OCI-LY1 (cell line): Measurements from ENCODE around the gene UQCRHL.

Experiments used
- H2AFZ ChIP-seq: fragments of 200-600 bp; sonication (generic), shearing (Covaris generic); 2 replicates; pipeline ENCODE4 v1.6.0; 2014; ENCODE audit warnings: antibody characterized with exemption, mild to moderate bottlenecking, low read length
- H3F3A ChIP-seq: fragments of 200-600 bp; sonication (generic), shearing (Covaris generic); 2 replicates; pipeline ENCODE4 v1.6.0; 2014; ENCODE audit warnings: mild to moderate bottlenecking, antibody characterized with exemption, low read length, moderate library complexity; ENCODE audit not compliant: insufficient read depth
- H3K27ac ChIP-seq: fragments of 200-600 bp; sonication (generic); 2 replicates; pipeline ENCODE4 v1.5.1; 2014; ENCODE audit warnings: low read length, mixed run types, mild to moderate bottlenecking, low read depth; ENCODE audit not compliant: poor library complexity, severe bottlenecking
- H3K27me3 ChIP-seq: fragments of 200-600 bp; sonication (generic); 2 replicates; pipeline ENCODE4 v1.6.0; 2014; ENCODE audit warnings: antibody characterized with exemption, mild to moderate bottlenecking, low read length, moderate library complexity; ENCODE audit not compliant: insufficient read depth
- H3K36me3 ChIP-seq: fragments of 200-600 bp; sonication (generic); 2 replicates; pipeline ENCODE4 v1.6.1; 2014; ENCODE audit warnings: mild to moderate bottlenecking, antibody characterized with exemption, low read length, moderate library complexity, mixed read lengths; ENCODE audit not compliant: insufficient read depth
- H3K4me1 ChIP-seq: fragments of 200-600 bp; sonication (generic); 2 replicates; pipeline ENCODE4 v1.5.1; 2014; ENCODE audit warnings: mild to moderate bottlenecking, low read length, moderate library complexity; ENCODE audit not compliant: insufficient read depth, severe bottlenecking
- H3K4me2 ChIP-seq: fragments of 200-600 bp; sonication (generic), shearing (Covaris generic); 2 replicates; pipeline ENCODE4 v1.6.1; 2014; ENCODE audit warnings: low read length
- H3K4me3 ChIP-seq: fragments of 200-600 bp; sonication (generic); 2 replicates; pipeline ENCODE4 v1.5.1; 2014; ENCODE audit warnings: low read length, low read depth, mild to moderate bottlenecking, mixed read lengths; ENCODE audit not compliant: poor library complexity, severe bottlenecking
- H3K79me2 ChIP-seq: fragments of 200-600 bp; shearing (Covaris generic); 2 replicates; pipeline ENCODE4 v1.6.1; 2016; ENCODE audit warnings: mixed run types, low read length, mixed read lengths; ENCODE audit not compliant: insufficient read depth
- H3K9ac ChIP-seq: fragments of 200-600 bp; sonication (generic), shearing (Covaris generic); 2 replicates; pipeline ENCODE4 v1.6.1; 2014; ENCODE audit warnings: mild to moderate bottlenecking, low read length, mixed read lengths
- H3K9me2 ChIP-seq: fragments of 200-600 bp; sonication (generic), shearing (Covaris generic); 2 replicates; pipeline ENCODE4 v1.6.1; 2014; ENCODE audit warnings: low read depth, mild to moderate bottlenecking, low read length, mixed read lengths
- H3K9me3 ChIP-seq: fragments of 200-600 bp; shearing (Covaris generic); 2 replicates; pipeline ENCODE4 v1.6.1; 2014; ENCODE audit warnings: low read length, mixed read lengths
- H4K20me1 ChIP-seq: fragments of 200-600 bp; sonication (generic), shearing (Covaris generic); 2 replicates; pipeline ENCODE4 v1.6.0; 2016; ENCODE audit warnings: mild to moderate bottlenecking, low read length; ENCODE audit not compliant: insufficient read depth
- CTCF ChIP-seq: fragments of 200-600 bp; sonication (generic), shearing (Covaris generic); IDR thresholded peaks from 2 replicates; pipeline ENCODE4 v1.5.1; 2017; ENCODE audit warnings: mild to moderate bottlenecking, antibody characterized with exemption, low read length, moderate library complexity, mixed read lengths
- EZH2 ChIP-seq: fragments of 200-600 bp; sonication (generic), shearing (Covaris generic); IDR thresholded peaks from 2 replicates; pipeline ENCODE4 v1.8.0; 2017; ENCODE audit warnings: borderline replicate concordance, mixed run types, mild to moderate bottlenecking, antibody characterized with exemption, low read length, moderate library complexity, mixed read lengths

The UQCRHL gene

GRCh38 chr1:15826810-15827507, 19.5 kb upstream of the UQCRHL start:
- H3K79me2 ChIP-seq: no peaks in the 10 kb centered on the region

GRCh38 chr1:15825800-15826199, 18.4 kb upstream of the UQCRHL start:
- Histone ChIP-seq H3K27me3 (no peaks in the 10 kb centered on the region), H3K9me2 (no peaks in the 10 kb centered on the region), H3K36me3 (no peaks in the 10 kb centered on the region), H3K9ac (no peak overlapping the region), H3K4me3 (no peak overlapping the region), H3K9me3 (no peaks in the 10 kb centered on the region), H3F3A (no peaks in the 10 kb centered on the region; the same call in 1 of the 2 replicates), H2AFZ (no peak overlapping the region), H4K20me1 (no peaks in the 10 kb centered on the region), H3K4me2 (no peak overlapping the region), H3K79me2 (no peaks in the 10 kb centered on the region), H3K27ac (no peak overlapping the region), H3K4me1 (peaks cover 26% of the 10 kb centered on the region)
- TF ChIP-seq CTCF (no peak), EZH2 (no peak)

More at GRCh38 chr1:15826810-15827507, 19.5 kb upstream of the UQCRHL start:
- peaks cover 38% of the 10 kb centered on the region for H3K4me1 ChIP-seq
- H3K27me3 ChIP-seq: no peaks in the 10 kb centered on the region
- H3F3A ChIP-seq: no peaks in the 10 kb centered on the region; the same call in 1 of the 2 replicates
- no peak for TF ChIP-seq EZH2
- no peak for TF ChIP-seq CTCF
- no peaks in the 10 kb centered on the region for H3K9me2 ChIP-seq
- no peak overlapping the region for H2AFZ ChIP-seq
- H4K20me1 ChIP-seq: no peaks in the 10 kb centered on the region
- no peak overlapping the region for H3K4me3 ChIP-seq
- no peaks in the 10 kb centered on the region for H3K9me3 ChIP-seq
- H3K36me3 ChIP-seq: no peaks in the 10 kb centered on the region
- H3K9ac ChIP-seq: no peak overlapping the region
- H3K27ac ChIP-seq: peak overlapping the region; percentile 4
- no peak overlapping the region for H3K4me2 ChIP-seq

- no peaks in the 10 kb centered on the region for H3K9me2 ChIP-seq
- H3K9me3 ChIP-seq: no peaks in the 10 kb centered on the region
- H3F3A ChIP-seq: no peaks in the 10 kb centered on the region
- no peaks in the 10 kb centered on the region for H3K27me3 ChIP-seq
- H3K4me1 ChIP-seq: peaks cover 8% of the 10 kb centered on the region
- H3K79me2 ChIP-seq: no peaks in the 10 kb centered on the region
- H3K27ac ChIP-seq: no peak overlapping the region
- H3K36me3 ChIP-seq: no peaks in the 10 kb centered on the region
- H4K20me1 ChIP-seq: no peaks in the 10 kb centered on the region
- TF ChIP-seq EZH2 (no peak), CTCF (no peak)
- no peak overlapping the region for H3K9ac ChIP-seq
- no peak overlapping the region for H2AFZ ChIP-seq
- H3K4me2 ChIP-seq: no peak overlapping the region
- H3K4me3 ChIP-seq: no peak overlapping the region
These were observed 13.0 kb upstream of the UQCRHL start for GRCh38 chr1:15820478-15820877.
